Naive thymus-derived CD8-positive, alpha-beta T cell (primary cell): ENCODE results near the gene NOP10. TPM values are rescaled to one million over a fixed set of nuclear protein-coding genes. Genes with fewer than 3 reads are reported as not detected.

Experiments
- microRNA-seq: library from miRNA; unstranded; fragments of <30 nt; microRNA quantifications from one replicate; pipeline ENCODE4 v1.2.0, GENCODE V29; 2022; ENCODE audit warnings: borderline microRNAs expressed
- polyA plus RNA-seq, 3 donors: library from polyadenylated mRNA; unstranded; fragments of 300-500 nt; fragmentation: Illumina TruSeq; gene quantifications; one replicate each; pipeline ENCODE4 v1.2.3, GENCODE V29; 2021
- total RNA-seq, 8 experiments: library from RNA in 2 of 8; stranded (reverse) in 2 of 8; gene quantifications; one replicate each; pipeline ENCODE4 v1.2.3 and lab custom pipeline; 2021 to 2026

Gene NOP10
- total and polyA plus RNA-seq, 5 experiments from 2014 or later, result 61.7 to 320 (median 239) TPM

Small RNAs within 50 kb of the gene (microRNA-seq; reads per million reads assigned to microRNA genes)
- gene MIR1233-1, result not detected

Other genes with a start within 250 kb of the NOP10 start
- 10 to 100 TPM; 32.9 TPM for gene EMC7, start 241.3 kb downstream of the NOP10 start, total RNA-seq
- gene EMC7, start 241.3 kb downstream of the NOP10 start, polyA plus RNA-seq, result 100 to 1,000 TPM in 1 of 3 donors, 10 to 100 TPM in 2; 88.0 to 116 (median 91.5) TPM
- 1 to 10 TPM; 6.6 to 7.0 TPM for gene PGBD4, start 241.1 kb downstream of the NOP10 start, total RNA-seq
- gene PGBD4, start 241.1 kb downstream of the NOP10 start, polyA plus RNA-seq, result 1 to 10 TPM; 1.1 to 1.9 (median 1.4) TPM
- gene KATNBL1, start 133.0 kb downstream of the NOP10 start, total RNA-seq, result 10 to 100 TPM; 33.8 to 38.8 TPM
- gene KATNBL1, start 133.0 kb downstream of the NOP10 start, polyA plus RNA-seq, result 10 to 100 TPM; 24.6 to 38.7 (median 34.3) TPM
- 10 to 100 TPM; 79.9 to 83.2 TPM for gene EMC4, start 118.1 kb downstream of the NOP10 start, total RNA-seq
- gene EMC4, start 118.1 kb downstream of the NOP10 start, polyA plus RNA-seq, result 100 to 1,000 TPM; 171 to 182 (median 173) TPM
- gene SLC12A6, start 5.4 kb downstream of the NOP10 start, total RNA-seq, result 100 to 1,000 TPM; 130 to 138 TPM
- 10 to 100 TPM in 1 of 3 donors, 1 to 10 TPM in 2; 4.0 to 13.3 (median 7.3) TPM for gene SLC12A6, start 5.4 kb downstream of the NOP10 start, polyA plus RNA-seq
- not detected for gene NUTM1, start 179 bp upstream of the NOP10 start, total RNA-seq
- gene NUTM1, start 179 bp upstream of the NOP10 start, polyA plus RNA-seq, result not detected
- gene LPCAT4, start 24.1 kb upstream of the NOP10 start, total RNA-seq, result 10 to 100 TPM; 63.9 to 66.3 TPM
- gene LPCAT4, start 24.1 kb upstream of the NOP10 start, polyA plus RNA-seq, result 10 to 100 TPM in 1 of 3 donors, 1 to 10 TPM in 2; 5.3 to 10.4 (median 8.2) TPM
- 100 to 1,000 TPM; 242 to 250 TPM for gene GOLGA8A, start 94.7 kb upstream of the NOP10 start, total RNA-seq
- 1 to 10 TPM; 1.5 to 2.0 (median 1.9) TPM for gene GOLGA8A, start 94.7 kb upstream of the NOP10 start, polyA plus RNA-seq
- gene GOLGA8B, start 240.5 kb upstream of the NOP10 start, total RNA-seq, result 100 to 1,000 TPM; 351 to 378 TPM
- 1 to 10 TPM; 4.3 to 5.8 (median 4.7) TPM for gene GOLGA8B, start 240.5 kb upstream of the NOP10 start, polyA plus RNA-seq